Forelimb muscle (tissue), 1 donor: ENCODE results near the gene KCNIP2. TPM values are rescaled to one million over a fixed set of nuclear protein-coding genes. Genes with fewer than 3 reads are reported as not detected.

Source experiments
- DNase-seq: peaks from one replicate; pipeline ENCODE4 v3.0.0-alpha.2; 2013; ENCODE audit warnings: low read depth
- polyA plus RNA-seq: library from polyadenylated mRNA; unstranded; fragments of 120-200 nt; gene quantifications from one replicate; pipeline ENCODE4 v1.2.1, GENCODE V29; 2013; ENCODE audit not compliant: insufficient read length

Gene KCNIP2
- 4.3 TPM for polyA plus RNA-seq

GRCh38 chr10:101843032-101844021 lies at the start of gene KCNIP2:
KCNIP2 (minus strand) TSS chr10:101843800; CDS start chr10:101843568, 232 bp downstream.
- no peak for DNase-seq

- no peak for DNase-seq
Measured at GRCh38 chr10:101892782-101893391, 49.3 kb upstream of the KCNIP2 start.

GRCh38 chr10:101889256-101890210 lies 45.9 kb upstream of the KCNIP2 start:
- DNase-seq, result peak; percentile 19

DNA sequence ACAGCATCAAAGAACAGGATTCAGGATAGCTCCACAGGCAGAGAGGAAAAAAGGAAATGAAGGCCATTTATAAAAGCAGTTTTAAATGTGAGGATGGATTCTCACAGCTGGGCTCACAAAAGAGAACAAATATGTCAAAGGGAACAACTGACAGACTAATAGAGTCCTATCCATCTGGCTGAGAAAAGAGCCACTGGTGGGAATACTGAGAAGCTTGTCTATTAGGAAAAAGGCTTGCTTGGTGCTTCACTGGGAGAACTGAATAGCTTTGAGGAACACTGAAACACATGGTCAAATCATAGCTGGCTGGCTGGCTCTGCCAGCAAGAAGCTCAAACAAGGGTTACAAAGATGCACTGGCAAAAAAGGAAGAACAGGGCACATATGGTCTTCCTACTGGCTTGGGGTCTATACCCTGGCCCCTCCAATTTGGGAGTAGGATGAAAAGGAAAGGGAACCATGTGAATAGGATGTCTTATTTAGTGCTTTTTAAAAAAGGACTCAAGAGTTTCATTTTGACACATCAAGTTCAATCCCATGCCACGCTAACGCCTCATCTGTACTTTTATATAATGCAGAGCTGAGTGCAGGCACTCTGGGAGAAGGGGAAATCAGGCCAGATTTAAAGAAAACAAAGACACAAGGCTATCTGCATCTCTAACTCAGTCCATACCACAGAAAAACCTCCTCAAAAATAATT lies 44.8 kb upstream of the KCNIP2 start:
- no peak for DNase-seq

GRCh38 chr10:101887775-101888174 lies 44.2 kb upstream of the KCNIP2 start:
- no peak for DNase-seq

DNA sequence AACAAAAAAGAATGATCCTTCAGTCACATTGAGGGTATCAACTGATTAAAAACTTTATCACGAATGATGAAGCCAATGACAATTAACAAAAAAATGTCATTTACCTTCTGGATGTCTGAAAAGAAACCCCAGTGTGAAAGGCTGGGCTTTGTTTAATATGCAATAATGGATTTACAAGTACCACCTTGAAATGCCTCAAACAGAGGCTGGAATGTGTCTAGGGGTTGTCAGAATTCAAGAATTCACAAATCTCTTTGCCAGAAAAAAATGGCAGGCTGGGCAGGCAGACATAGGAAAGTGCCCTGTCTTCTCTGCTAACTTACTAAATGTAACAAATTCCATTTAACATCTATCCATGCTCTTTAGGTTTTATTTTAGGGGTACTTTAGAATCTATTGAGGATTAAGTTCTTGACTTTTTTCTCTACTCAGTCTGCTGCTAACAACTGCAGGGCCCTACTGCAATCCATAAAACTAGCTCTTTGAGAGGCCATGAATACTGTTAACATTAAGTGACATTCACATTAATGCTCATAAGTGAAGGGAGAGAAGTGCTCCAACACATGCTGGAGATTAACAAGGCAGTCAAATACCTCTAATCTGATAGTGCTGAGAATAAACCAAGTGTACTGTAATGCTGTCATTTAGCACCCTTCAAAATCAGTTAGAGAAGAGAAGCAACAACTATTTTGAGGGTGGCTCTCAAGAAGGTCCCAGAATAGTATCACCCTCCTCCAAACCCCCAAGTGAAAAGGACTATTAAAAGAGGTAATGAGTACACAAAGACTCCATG lies 43.1 kb upstream of the KCNIP2 start:
- no peak for DNase-seq

GRCh38 chr10:101881036-101881774 lies 37.6 kb upstream of the KCNIP2 start:
- no peak for DNase-seq

- DNase-seq, result no peak
Measured at GRCh38 chr10:101880232-101880573, 36.6 kb upstream of the KCNIP2 start.

GRCh38 chr10:101879456-101880231 lies 36.0 kb upstream of the KCNIP2 start:
- DNase-seq, result no peak

GRCh38 chr10:101878869-101879268 lies 35.3 kb upstream of the KCNIP2 start:
- DNase-seq, result no peak

DNA sequence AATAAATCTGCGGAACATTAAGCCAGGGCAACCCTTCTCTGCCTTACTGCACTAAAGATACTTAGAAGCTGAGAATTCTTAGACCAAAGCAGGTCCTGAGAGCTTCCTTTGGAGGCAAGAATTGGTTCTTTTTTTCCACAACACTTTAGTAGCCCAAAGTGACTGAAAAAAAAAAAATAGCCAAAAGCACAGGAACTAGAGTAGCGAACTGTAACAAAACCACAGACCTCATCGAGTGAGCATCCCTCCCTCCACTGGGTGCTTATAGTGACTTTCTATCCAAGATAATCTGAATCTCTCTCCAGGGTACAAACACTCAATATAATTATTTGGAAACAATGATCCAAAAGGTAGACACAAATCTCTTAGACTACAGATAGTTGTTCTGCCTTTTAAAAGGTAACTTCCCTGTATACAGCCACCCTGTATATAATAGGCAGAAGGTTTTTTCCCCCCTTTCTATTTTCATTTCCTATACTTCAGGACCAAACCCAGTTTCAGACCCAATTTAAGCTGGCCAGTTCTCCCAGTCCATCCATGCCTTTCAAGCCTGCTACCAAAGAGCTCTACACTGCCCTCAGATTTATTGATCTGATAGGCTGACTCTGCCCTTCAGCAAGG lies 31.6 kb upstream of the KCNIP2 start:
- DNase-seq, result no peak

DNA sequence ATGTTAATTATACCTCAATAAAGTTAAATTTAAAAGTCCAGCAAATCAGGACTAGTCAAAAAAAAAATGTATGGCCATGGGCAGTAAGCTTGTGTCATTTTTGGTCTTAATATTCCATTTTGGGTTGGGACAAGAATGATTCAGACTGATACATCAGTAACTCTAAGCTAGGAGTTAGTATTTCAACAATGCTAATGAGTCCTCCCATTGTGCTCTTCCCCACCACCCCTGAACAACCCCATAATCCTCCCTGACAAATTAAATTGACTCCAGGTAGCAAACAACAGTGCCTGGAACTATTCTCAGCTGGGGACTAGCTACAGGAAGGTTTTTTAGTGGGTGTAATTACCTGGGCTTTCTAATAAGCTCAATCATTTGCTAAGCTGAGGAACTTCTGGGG lies 30.7 kb upstream of the KCNIP2 start:
- no peak for DNase-seq

GRCh38 chr10:101867931-101868330 lies 24.3 kb upstream of the KCNIP2 start:
- DNase-seq, result no peak

DNA sequence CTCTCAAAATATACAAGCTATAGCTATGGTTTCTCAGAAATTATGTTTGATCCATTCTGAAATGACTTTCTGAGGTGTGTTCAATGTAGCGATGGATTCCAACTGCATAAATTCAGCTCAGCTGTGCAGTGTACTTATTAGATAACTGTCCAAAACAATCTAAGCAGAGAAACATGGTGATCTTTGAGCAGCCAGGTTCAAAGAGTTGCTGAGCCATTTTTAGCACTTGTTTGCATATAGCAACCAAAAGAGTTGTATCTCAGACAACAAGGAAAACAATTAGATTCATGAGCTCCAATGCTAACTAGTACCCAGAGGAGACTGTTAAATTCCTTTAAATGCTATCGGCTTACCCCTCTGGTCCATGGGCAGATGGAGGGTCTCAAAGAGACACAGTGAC lies 15.9 kb upstream of the KCNIP2 start:
- DNase-seq, result no peak

- no peak for DNase-seq
Measured at GRCh38 chr10:101858723-101859500, 15.3 kb upstream of the KCNIP2 start.

DNA sequence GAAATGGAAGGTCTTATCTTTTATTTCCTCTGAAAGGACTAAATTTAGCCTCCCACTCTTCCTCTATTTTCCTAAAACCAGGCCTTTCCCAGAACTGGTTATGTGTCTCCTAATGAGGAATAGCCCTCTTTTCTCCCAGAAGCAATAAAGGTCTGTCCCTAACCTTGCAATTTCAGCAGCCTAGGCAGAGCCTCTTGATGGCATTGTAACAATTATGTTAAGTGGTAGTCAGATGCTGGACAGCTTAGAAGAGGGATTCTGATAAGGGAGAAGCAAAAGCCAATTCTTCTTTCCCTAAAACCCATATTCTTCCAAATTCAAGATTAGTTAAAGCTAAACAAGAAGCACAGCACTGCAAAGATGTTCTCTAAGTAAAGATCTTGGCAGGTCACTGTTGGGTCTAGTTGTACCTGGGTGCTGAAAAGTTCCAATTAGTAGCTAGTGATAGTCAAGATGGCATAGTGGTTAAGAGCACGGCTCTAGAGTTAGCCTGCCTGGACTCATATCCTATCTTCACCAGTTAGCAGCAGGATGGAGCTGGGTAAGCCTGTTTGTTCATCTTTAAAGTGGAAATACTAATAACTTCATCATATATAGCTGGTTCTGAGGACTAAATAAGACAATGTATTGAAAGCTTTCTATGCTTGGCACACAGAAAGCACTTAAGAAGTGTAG lies 14.3 kb upstream of the KCNIP2 start:
- no peak for DNase-seq

- no peak for DNase-seq
Measured at GRCh38 chr10:101856626-101857025, 13.0 kb upstream of the KCNIP2 start.
